Heart left ventricle (tissue), 16 donors: ENCODE measurements around the gene APLP1. TPM values are rescaled to one million over a fixed set of nuclear protein-coding genes. Genes with fewer than 3 reads are reported as not detected.
"Not testable (repeated sequence)": the region's sequence is repeated elsewhere in the genome, so short reads cannot be mapped to it uniquely, and the experiment has no call there.

ENCODE experiments used
- ATAC-seq, 4 donors: fragments of 200-7000 bp; cut with Tn5 transposase; one replicate each; pipeline ENCODE4 v1.9.1; 2020 to 2022; ENCODE audit warnings: moderate library complexity in 4 of 4, mild to moderate bottlenecking in 3 of 4, moderate number of reproducible peaks in 1 of 4
- DNase-seq, 5 donors: peaks; one replicate each; pipeline ENCODE4 v3.0.0-alpha.2; 2020
- H3K27ac ChIP-seq, 12 donors: fragments of 200-600 bp; sonication (generic) in 4 of 12; one replicate each; pipeline versions ENCODE4 v1.5.0 to v1.8.0; 2016 to 2022; ENCODE audit warnings: mild to moderate bottlenecking in 2 of 12
- H3K27me3 ChIP-seq, 9 donors: fragments of 200-600 bp; sonication (generic) in 2 of 9; one replicate each; pipeline versions ENCODE4 v1.5.1 to v1.8.0; 2016 to 2022; ENCODE audit warnings: mild to moderate bottlenecking in 3 of 9
- H3K36me3 ChIP-seq, 9 donors: fragments of 200-600 bp; sonication (generic) in 2 of 9; one replicate each; pipeline versions ENCODE4 v1.5.0 to v1.8.0; 2018 to 2022; ENCODE audit warnings: mild to moderate bottlenecking in 2 of 9
- H3K4me1 ChIP-seq, 12 donors: fragments of 200-600 bp; sonication (generic) in 4 of 12; one replicate each; pipeline versions ENCODE4 v1.5.0 to v1.8.0; 2016 to 2022; ENCODE audit warnings: mild to moderate bottlenecking in 3 of 12
- H3K4me3 ChIP-seq, 12 donors: fragments of 200-600 bp; sonication (generic) in 4 of 12; one replicate each; pipeline versions ENCODE4 v1.5.0 to v1.8.0; 2017 to 2022; ENCODE audit warnings: mild to moderate bottlenecking in 9 of 12, moderate library complexity in 4 of 12
- H3K9me3 ChIP-seq, 12 donors: fragments of 200-600 bp; sonication (generic) in 4 of 12; one replicate each; pipeline versions ENCODE4 v1.5.0 to v1.8.0; 2016 to 2022; ENCODE audit warnings: mild to moderate bottlenecking in 1 of 12
- POLR2A ChIP-seq, 2 donors: fragments of 450-650 bp; IDR thresholded peaks; one replicate each; pipeline ENCODE4 v1.6.1; 2017; ENCODE audit warnings: antibody characterized with exemption in 2 of 2, mild to moderate bottlenecking in 2 of 2, moderate library complexity in 2 of 2
- WGBS, 4 donors: extraction: QIAGEN DNeasy Blood & Tissue Kit in 2 of 4; methylation state at CpG; one replicate each; pipeline versions ENCODE4 v1.1.5 to v1.1.7; 2013 to 2018; 5-methylcytosine and 5-hydroxymethylcytosine counted together
- intact Hi-C, 10 donors: fragments of 100-400 bp; cut with DNase I; formaldehyde crosslinking; loops; one replicate each; pipeline versions ENCODE4 v1.11.1 to v1.14.2; 2022
- polyA plus RNA-seq, 2 donors: library from polyadenylated mRNA; stranded (reverse); fragments of 200-250 nt; gene quantifications; one replicate each; pipeline ENCODE4 v1.2.3, GENCODE V29; 2013
- total RNA-seq, 9 donors: library from RNA; depleted of rRNA in 2 of 9; stranded (reverse); fragments of >200 nt in 2 of 9; fragmentation: NEBNext Ultra II Directional in 3 of 9; extraction: Animal tissue kit (Norgen Biotek cat#: 25700) in 3 of 9; gene quantifications; one replicate each; pipeline versions ENCODE4 v1.1.0 to v1.2.4, GENCODE V29; 2016 to 2023
- TF ChIP-seq, protein P1 (sequence below), 12 donors: fragments of 200-600 bp; sonication (generic) in 4 of 12; IDR thresholded peaks; one replicate each; pipeline versions ENCODE4 v1.5.0 to v1.8.0; 2018 to 2022; ENCODE audit warnings: antibody characterized with exemption in 12 of 12, mild to moderate bottlenecking in 5 of 12
- donor health status: ischemic (EF 13 %, LVEDD 7.1; RV severe dilation, severe dysfunction).
- donor health status: healthy with polysubstance abuse.
- donor health status: DM: no; HTN: yes; CAD: no.
- donor health status: DM: no; HTN: no; CAD: no.
- donor health status: ischemic (EF 25% LVEDD 6.9; RV normal size, moderate dysfunction).
- donor health status: ischemic (EF 25% LVEDD 5.7; RV mildly dilated, moderate dysfunction).
- donor health status: healthy.
- donor health status: DM: yes; HTN: yes; CAD: no.
- donor health status: ischemic (EF 35%, LVEDD 5.7; RV mildly dilated, moderate dysfunction).
- donor health status: nonischemic (EF 11% LVEDD 7.7; RV severe dilation, severe dysfunction).
- donor health status: DM: yes; HTN: yes; CAD: no.
- donor health status: PGD.
- donor health status: ischemic (EF 29% LVEDD 5.4; RV normal size, mild dysfunction).
- donor health status: nonischemic (EF 23%, LVEDD 6.1; RV moderate dilation, normal function).

Gene APLP1
- total and polyA plus RNA-seq, 11 donors = 2.1 to 44.3 (median 24.9) TPM

DNA sequence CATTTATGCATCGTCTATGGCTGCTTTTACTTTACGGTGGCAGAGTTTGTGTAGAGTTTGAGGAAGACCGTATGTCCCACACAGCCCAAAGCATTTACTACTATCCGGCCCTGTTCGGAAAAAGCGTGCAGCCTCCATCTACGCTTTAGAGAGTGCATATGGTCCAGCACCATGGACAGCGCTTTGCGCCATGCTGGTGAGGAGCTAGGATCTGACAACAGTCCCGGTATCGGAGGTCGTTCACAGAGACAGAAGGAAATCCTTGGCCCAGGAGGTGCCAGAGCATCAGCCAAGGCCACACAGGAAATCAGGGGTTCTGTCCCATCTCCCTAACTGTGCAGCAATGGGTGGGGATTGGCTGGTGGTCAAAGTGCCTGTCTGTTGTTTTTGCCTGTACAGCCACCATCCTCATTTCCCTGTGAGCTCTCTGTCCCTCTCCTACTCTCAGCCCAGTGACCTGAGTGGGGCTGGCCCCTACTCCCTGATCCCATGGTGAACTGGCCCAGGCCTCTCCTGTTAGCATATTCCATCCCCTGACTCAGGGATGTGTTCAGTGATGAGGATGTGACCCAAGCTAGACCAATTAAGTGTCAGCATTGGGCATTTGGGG, 39.6 kb upstream of the APLP1 start:
- H3K27me3 ChIP-seq = peaks cover 0 to 30% (median 5%) of the 10 kb centered on the region in 9 donors
- DNase-seq (peak; percentile 39 to 80 (median 61)), ATAC-seq (peak; percentile 69 to 75 (median 73))
- no peak overlapping the region for H3K27ac ChIP-seq
- no peaks in the 10 kb centered on the region for H3K36me3 ChIP-seq
- intact Hi-C loops = loop anchor here in 1 of 10 donors (10.0 kb wide), 1 partner anchor 134 kb away; no protein-coding TSS in a partner anchor
- no peak for TF ChIP-seq POLR2A (IDR thresholded peaks at IDR 0.05)
- TF ChIP-seq, protein P1, sequence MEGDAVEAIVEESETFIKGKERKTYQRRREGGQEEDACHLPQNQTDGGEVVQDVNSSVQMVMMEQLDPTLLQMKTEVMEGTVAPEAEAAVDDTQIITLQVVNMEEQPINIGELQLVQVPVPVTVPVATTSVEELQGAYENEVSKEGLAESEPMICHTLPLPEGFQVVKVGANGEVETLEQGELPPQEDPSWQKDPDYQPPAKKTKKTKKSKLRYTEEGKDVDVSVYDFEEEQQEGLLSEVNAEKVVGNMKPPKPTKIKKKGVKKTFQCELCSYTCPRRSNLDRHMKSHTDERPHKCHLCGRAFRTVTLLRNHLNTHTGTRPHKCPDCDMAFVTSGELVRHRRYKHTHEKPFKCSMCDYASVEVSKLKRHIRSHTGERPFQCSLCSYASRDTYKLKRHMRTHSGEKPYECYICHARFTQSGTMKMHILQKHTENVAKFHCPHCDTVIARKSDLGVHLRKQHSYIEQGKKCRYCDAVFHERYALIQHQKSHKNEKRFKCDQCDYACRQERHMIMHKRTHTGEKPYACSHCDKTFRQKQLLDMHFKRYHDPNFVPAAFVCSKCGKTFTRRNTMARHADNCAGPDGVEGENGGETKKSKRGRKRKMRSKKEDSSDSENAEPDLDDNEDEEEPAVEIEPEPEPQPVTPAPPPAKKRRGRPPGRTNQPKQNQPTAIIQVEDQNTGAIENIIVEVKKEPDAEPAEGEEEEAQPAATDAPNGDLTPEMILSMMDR (IDR thresholded peaks at IDR 0.05) = no peak
- 7 to 18% (median 12%) methylated on average over 10 to 12 of the region's 12 CpGs for WGBS, 4 donors
- no peaks in the 10 kb centered on the region for H3K9me3 ChIP-seq
- H3K4me1 ChIP-seq = no peaks in the 10 kb centered on the region
- H3K4me3 ChIP-seq = no peak overlapping the region

DNA sequence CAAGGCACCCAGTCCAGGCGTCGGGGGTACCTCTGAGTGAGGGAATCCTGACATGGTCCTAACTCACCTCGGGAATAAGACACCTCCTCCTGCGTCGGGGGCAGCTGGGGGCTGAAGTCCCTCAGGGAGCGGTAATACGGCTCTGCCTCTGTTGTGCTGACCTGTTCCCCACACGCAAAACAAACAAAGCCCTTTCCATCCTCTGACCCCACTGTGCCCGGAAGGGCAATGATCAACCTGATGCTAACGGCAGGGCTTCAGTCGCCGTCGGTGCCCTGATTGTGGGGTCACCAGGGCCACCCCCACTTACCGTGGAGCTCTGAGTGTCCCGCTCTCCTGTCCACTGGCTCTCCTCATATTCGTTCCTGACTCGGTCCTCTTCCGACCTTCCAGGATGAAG, 37.4 kb upstream of the APLP1 start:
- no peak for ATAC-seq
- intact Hi-C loops = no loop called here
- Histone ChIP-seq H3K4me3 (no peak overlapping the region), H3K4me1 (no peaks in the 10 kb centered on the region), H3K9me3 (no peaks in the 10 kb centered on the region), H3K36me3 (no peaks in the 10 kb centered on the region), H3K27ac (no peak overlapping the region), H3K27me3 (peaks cover 0 to 25% (median under 1%) of the 10 kb centered on the region in 9 donors)
- TF ChIP-seq POLR2A (IDR thresholded peaks at IDR 0.05) = no peak
- TF ChIP-seq, protein P1 (IDR thresholded peaks at IDR 0.05) = no peak
- DNase-seq = no peak
- 69 to 79% (median 76%) methylated on average over 16 to 18 of the region's 18 CpGs for WGBS, 4 donors

DNA sequence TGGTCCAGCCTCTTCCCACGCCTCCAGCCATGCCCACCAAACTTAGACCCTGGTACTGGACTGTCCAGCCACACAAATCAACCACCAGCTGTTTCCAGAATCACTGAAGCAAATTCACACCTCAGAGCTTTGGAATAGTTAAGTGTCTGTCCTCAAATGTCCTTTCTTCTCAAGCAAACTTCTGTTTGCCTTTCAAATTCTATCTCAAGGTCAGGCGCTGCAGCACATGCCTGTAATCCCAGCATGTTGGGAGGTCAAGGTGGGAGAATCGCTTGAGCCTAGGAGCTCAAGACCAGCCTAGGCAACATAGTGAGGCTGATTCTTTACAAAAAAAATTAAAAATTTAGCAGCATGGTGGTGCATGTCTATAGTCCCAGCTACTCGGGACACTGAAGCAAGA, 36.3 kb upstream of the APLP1 start:
- DNase-seq (no peak), ATAC-seq (no peak)
- TF ChIP-seq POLR2A (IDR thresholded peaks at IDR 0.05) = no peak
- TF ChIP-seq, protein P1 (IDR thresholded peaks at IDR 0.05) = no peak
- Histone ChIP-seq H3K9me3 (no peaks in the 10 kb centered on the region), H3K27me3 (peaks cover 0 to 23% (median 0%) of the 10 kb centered on the region in 9 donors), H3K4me3 (no peak overlapping the region), H3K27ac (no peak overlapping the region), H3K4me1 (no peaks in the 10 kb centered on the region), H3K36me3 (no peaks in the 10 kb centered on the region)
- WGBS, 4 donors = 61 to 79% (median 68%) methylated on average over 4 of the region's 4 CpGs
- intact Hi-C loops = no loop called here

DNA sequence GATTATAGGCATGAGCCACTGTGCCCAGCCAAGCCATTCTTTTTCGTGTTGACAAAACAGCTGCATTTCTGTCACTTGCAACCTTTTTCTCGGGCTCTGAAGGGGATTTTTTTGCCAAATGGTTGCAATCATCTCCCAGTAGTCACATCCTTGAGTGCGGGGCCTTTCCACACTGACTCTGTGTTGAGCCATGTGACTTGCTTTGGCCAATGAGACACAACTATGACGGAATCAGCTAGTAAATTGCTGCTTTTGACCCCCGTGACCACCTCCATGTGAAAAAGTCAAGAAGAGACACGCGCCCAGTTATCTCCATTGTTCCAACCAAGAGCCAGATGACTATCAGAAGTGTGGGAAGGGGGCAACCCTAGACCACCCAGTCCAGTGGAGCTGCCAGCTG, 34.4 kb upstream of the APLP1 start:
- TF ChIP-seq POLR2A (IDR thresholded peaks at IDR 0.05) = no peak
- TF ChIP-seq, protein P1 (IDR thresholded peaks at IDR 0.05) = no peak
- Histone ChIP-seq H3K4me1 (no peaks in the 10 kb centered on the region), H3K27ac (no peak overlapping the region), H3K4me3 (no peak overlapping the region), H3K9me3 (peaks cover 0 to 11% (median 7%) of the 10 kb centered on the region in 12 donors), H3K27me3 (peaks cover 0 to 25% (median 6%) of the 10 kb centered on the region in 9 donors), H3K36me3 (no peaks in the 10 kb centered on the region)
- intact Hi-C loops = no loop called here
- ATAC-seq (no peak), DNase-seq (no peak)
- WGBS, 4 donors = 48 to 58% (median 51%) methylated on average over 7 of the region's 7 CpGs

DNA sequence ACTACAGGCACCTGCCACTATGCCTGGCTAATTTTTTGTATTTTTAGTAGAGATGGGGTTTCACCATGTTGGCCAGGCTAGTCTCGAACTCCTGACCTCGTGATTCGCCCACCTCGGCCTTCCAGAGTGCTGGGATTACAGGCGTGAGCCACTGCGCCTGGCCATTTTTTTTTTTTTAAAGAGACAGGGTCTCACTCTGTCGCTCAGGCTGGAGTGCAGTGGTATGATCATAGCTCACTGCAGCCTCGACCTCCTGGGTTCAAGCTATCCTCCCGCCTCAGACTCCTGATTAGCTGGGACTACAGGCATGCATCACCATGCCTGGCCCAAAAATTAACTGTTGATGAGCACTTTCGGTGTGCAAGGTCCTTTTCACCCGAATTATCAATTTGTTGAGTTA, 32.3 kb upstream of the APLP1 start:
- peaks cover 0 to 28% (median 6%) of the 10 kb centered on the region in 9 donors for H3K27me3 ChIP-seq
- DNase-seq, ATAC-seq, H3K4me1 ChIP-seq, intact Hi-C loops, H3K4me3 ChIP-seq, H3K36me3 ChIP-seq, H3K27ac ChIP-seq: not testable (repeated sequence)
- 52 to 57% (median 55%) methylated on average over 11 of the region's 11 CpGs for WGBS, 4 donors
- peaks cover 0 to 14% (median 8%) of the 10 kb centered on the region in 12 donors for H3K9me3 ChIP-seq
